ENCODE data around the gene ADA. TPM values are rescaled to one million over a fixed set of nuclear protein-coding genes. Genes with fewer than 3 reads are reported as not detected.

Gene ADA
- total RNA-seq, 1 experiment from 2014 or later: 13.0 TPM

GRCh38 chr20:44693627-44694026 lies 42.1 kb upstream of the ADA start:
- Histone ChIP-seq H3K4me2 (ENCODE audit: low read length) (peak overlapping the region; percentile 53), H3K36me3 (ENCODE audit: low read depth, low read length) (no peaks in the 10 kb centered on the region), H3K27me3 (ENCODE audit: low read length) (no peaks in the 10 kb centered on the region), H3K9me2 (replicated peaks; ENCODE audit: low read length) (no peaks in the 10 kb centered on the region), H3K4me3 (ENCODE audit: low read length) (no peak overlapping the region), H3K79me2 (ENCODE audit: low read length) (no peaks in the 10 kb centered on the region), H3F3A (ENCODE audit: low read length, unreplicated experiment) (no peaks in the 10 kb centered on the region), H3K9ac (ENCODE audit: low read length) (no peak overlapping the region), H2AFZ (ENCODE audit: low read length) (no peak overlapping the region), H3K27ac (ENCODE audit: low read length) (peak overlapping the region; percentile 31; the same call in 1 of the 2 replicates), H4K20me1 (ENCODE audit: low read length) (no peaks in the 10 kb centered on the region), H3K9me3 (ENCODE audit: low read length) (no peaks in the 10 kb centered on the region), H3K4me1 (ENCODE audit: insufficient read depth, low read length) (peaks cover 18% of the 10 kb centered on the region)
- DNase-seq (no peak), ATAC-seq (no peak)
- ChIA-PET CTCF (no interaction called here), POLR2A (ENCODE audit: unreplicated experiment) (no interaction called here)
- TSS peak; percentile 46 for BruUV-seq (replicated peaks)
- intact Hi-C loops (cut with micrococcal nuclease): loop anchor here (1.0 kb wide), 1 partner anchor 37 kb away; no protein-coding TSS in a partner anchor
- TF ChIP-seq EZH2 (IDR thresholded peaks at IDR 0.05; ENCODE audit: low read length, unreplicated experiment): no peak

GRCh38 chr20:44692932-44693480 lies 41.5 kb upstream of the ADA start:
- H3K27me3 ChIP-seq (ENCODE audit: low read length): no peaks in the 10 kb centered on the region
- H3K9me3 ChIP-seq (ENCODE audit: low read length): no peaks in the 10 kb centered on the region
- peak; percentile 94 for ATAC-seq
- H3K4me3 ChIP-seq (ENCODE audit: low read length): no peak overlapping the region
- BruUV-seq (replicated peaks): no TSS peak
- no peak overlapping the region for H2AFZ ChIP-seq (ENCODE audit: low read length)
- peak overlapping the region; percentile 53 for H3K4me2 ChIP-seq (ENCODE audit: low read length)
- CTCF ChIA-PET: interaction anchor here (1.1 kb wide), 1 partner anchor 40 kb away, joined by 3 read pairs; no protein-coding TSS in a partner anchor
- no peaks in the 10 kb centered on the region for H3K36me3 ChIP-seq (ENCODE audit: low read depth, low read length)
- H3K4me1 ChIP-seq (ENCODE audit: insufficient read depth, low read length): peaks cover 18% of the 10 kb centered on the region
- intact Hi-C loops (cut with micrococcal nuclease): loop anchor here (1.0 kb wide), 1 partner anchor 37 kb away; no protein-coding TSS in a partner anchor
- no peaks in the 10 kb centered on the region for H4K20me1 ChIP-seq (ENCODE audit: low read length)
- H3K27ac ChIP-seq (ENCODE audit: low read length): peak overlapping the region; percentile 42
- no peak overlapping the region for H3K9ac ChIP-seq (ENCODE audit: low read length)
- TF ChIP-seq, protein P1, sequence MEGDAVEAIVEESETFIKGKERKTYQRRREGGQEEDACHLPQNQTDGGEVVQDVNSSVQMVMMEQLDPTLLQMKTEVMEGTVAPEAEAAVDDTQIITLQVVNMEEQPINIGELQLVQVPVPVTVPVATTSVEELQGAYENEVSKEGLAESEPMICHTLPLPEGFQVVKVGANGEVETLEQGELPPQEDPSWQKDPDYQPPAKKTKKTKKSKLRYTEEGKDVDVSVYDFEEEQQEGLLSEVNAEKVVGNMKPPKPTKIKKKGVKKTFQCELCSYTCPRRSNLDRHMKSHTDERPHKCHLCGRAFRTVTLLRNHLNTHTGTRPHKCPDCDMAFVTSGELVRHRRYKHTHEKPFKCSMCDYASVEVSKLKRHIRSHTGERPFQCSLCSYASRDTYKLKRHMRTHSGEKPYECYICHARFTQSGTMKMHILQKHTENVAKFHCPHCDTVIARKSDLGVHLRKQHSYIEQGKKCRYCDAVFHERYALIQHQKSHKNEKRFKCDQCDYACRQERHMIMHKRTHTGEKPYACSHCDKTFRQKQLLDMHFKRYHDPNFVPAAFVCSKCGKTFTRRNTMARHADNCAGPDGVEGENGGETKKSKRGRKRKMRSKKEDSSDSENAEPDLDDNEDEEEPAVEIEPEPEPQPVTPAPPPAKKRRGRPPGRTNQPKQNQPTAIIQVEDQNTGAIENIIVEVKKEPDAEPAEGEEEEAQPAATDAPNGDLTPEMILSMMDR (conservative IDR thresholded peaks at IDR 0.05; ENCODE audit: low read depth, low read length): no peak
- TF ChIP-seq EZH2phosphoT487 (IDR thresholded peaks at IDR 0.05; ENCODE audit: borderline replicate concordance, low read length) (no peak), EZH2 (IDR thresholded peaks at IDR 0.05; ENCODE audit: low read length, unreplicated experiment) (no peak)
- peak; percentile 97 for DNase-seq
- H3K79me2 ChIP-seq (ENCODE audit: low read length): no peaks in the 10 kb centered on the region
- H3K9me2 ChIP-seq (replicated peaks; ENCODE audit: low read length): no peaks in the 10 kb centered on the region
- no peaks in the 10 kb centered on the region for H3F3A ChIP-seq (ENCODE audit: low read length, unreplicated experiment)
- POLR2A ChIA-PET (ENCODE audit: unreplicated experiment): no interaction called here

GRCh38 chr20:44691424-44692423 lies 40.2 kb upstream of the ADA start:
- H3K4me1 ChIP-seq (ENCODE audit: insufficient read depth, low read length): peaks cover 18% of the 10 kb centered on the region
- no peak overlapping the region for H2AFZ ChIP-seq (ENCODE audit: low read length)
- ChIA-PET POLR2A (ENCODE audit: unreplicated experiment) (interaction anchor here (0.6 kb wide), 1 partner anchor 511 kb away, joined by 4 read pairs; no protein-coding TSS in a partner anchor), CTCF (interaction anchor here (0.6 kb wide), 1 partner anchor 29 kb away, joined by 3 read pairs; no protein-coding TSS in a partner anchor)
- no peaks in the 10 kb centered on the region for H3F3A ChIP-seq (ENCODE audit: low read length, unreplicated experiment)
- ATAC-seq (no peak), DNase-seq (no peak)
- H3K9me3 ChIP-seq (ENCODE audit: low read length): no peaks in the 10 kb centered on the region
- H3K4me3 ChIP-seq (ENCODE audit: low read length): no peak overlapping the region
- no peaks in the 10 kb centered on the region for H3K36me3 ChIP-seq (ENCODE audit: low read depth, low read length)
- H3K4me2 ChIP-seq (ENCODE audit: low read length): no peak overlapping the region
- no peaks in the 10 kb centered on the region for H4K20me1 ChIP-seq (ENCODE audit: low read length)
- no peaks in the 10 kb centered on the region for H3K9me2 ChIP-seq (replicated peaks; ENCODE audit: low read length)
- no peaks in the 10 kb centered on the region for H3K27me3 ChIP-seq (ENCODE audit: low read length)
- BruUV-seq (replicated peaks): no TSS peak
- intact Hi-C loops (cut with micrococcal nuclease): no loop called here
- H3K79me2 ChIP-seq (ENCODE audit: low read length): no peaks in the 10 kb centered on the region
- no peak overlapping the region for H3K27ac ChIP-seq (ENCODE audit: low read length)
- TF ChIP-seq EZH2 (IDR thresholded peaks at IDR 0.05; ENCODE audit: low read length, unreplicated experiment) (no peak), EZH2phosphoT487 (IDR thresholded peaks at IDR 0.05; ENCODE audit: borderline replicate concordance, low read length) (no peak)
- TF ChIP-seq, protein P1 (conservative IDR thresholded peaks at IDR 0.05; ENCODE audit: low read depth, low read length): no peak
- H3K9ac ChIP-seq (ENCODE audit: low read length): no peak overlapping the region
